Activated CD4-positive, alpha-beta T cell treated with anti-CD3 and anti-CD28 coated beads, Interleukin-2, amount 50 U/mL, for 4 hours (primary cell): ENCODE data around the gene SUGCT.
"Not testable (repeated sequence)": the region's sequence is repeated elsewhere in the genome, so short reads cannot be mapped to it uniquely, and the experiment has no call there.

Experiments
- DNase-seq, 2 experiments: peaks; one replicate each; pipeline ENCODE4 v3.0.0-alpha.2; 2020

The SUGCT gene

GRCh38 chr7:40584667-40585433 is 450.0 kb downstream of the SUGCT start:
- no peak for DNase-seq

DNA sequence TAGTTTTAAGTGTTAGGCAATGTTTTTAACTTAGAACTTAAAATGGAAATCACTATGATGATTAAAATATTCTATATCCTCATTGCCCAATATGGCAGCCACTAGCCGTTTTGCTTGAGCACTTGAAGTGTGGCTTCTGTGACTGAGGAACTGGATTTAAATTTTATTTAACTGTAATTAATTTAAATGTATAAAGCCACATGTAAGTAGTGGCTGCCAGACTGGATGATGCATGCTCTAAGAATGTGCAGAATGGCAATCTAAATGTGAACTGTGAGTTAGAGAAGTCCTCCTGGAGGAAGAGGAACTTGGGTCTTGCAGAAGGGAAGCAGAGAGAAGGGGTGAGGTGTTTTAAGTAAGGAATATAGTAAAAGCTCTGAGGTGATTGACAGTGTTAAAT is 451.4 kb downstream of the SUGCT start:
- DNase-seq: no peak

- no peak for DNase-seq
These were observed 452.6 kb downstream of the SUGCT start for GRCh38 chr7:40587419-40587818.

GRCh38 chr7:40595129-40595528 is 460.3 kb downstream of the SUGCT start:
- DNase-seq: no peak

DNA sequence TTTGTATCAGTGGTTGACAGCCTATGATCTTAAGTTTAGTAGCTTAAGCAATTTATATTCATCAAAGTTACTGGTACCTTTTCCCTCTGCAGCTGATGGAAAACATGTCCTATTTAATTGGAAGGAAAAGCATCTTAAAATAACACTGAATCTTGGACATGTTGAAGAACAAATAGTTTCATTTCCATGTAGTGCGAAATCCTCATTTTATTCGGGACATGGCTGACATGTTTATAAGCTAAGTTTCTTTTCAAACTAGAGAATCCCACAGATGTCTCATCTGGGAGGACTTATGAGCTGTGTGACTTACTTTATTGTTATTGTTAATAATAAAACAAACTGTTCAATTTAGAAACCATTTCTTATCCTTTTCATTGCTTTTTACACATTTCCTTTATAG is 461.0 kb downstream of the SUGCT start:
- DNase-seq: no peak

DNA sequence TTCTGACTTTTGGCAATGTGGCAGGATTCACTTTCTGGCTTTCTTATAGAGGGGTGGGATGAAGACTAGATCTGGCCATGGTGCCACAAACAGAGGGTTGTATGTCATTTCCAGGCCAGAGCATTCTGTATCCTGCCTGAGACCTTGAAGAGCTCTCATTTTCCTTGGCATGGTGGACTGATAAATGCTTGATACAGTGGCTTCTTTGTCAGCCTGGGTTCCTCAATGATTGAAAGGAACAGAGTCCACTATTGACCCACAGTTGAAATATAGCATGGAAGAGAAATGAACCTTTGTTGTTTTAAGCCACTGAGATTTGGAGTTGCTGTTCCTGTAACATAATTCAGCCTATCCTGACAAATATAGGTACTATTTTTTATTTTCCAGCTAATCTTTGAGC is 462.7 kb downstream of the SUGCT start:
- no peak for DNase-seq

- DNase-seq: no peak
These were observed 464.1 kb downstream of the SUGCT start for GRCh38 chr7:40598915-40599314.

DNA sequence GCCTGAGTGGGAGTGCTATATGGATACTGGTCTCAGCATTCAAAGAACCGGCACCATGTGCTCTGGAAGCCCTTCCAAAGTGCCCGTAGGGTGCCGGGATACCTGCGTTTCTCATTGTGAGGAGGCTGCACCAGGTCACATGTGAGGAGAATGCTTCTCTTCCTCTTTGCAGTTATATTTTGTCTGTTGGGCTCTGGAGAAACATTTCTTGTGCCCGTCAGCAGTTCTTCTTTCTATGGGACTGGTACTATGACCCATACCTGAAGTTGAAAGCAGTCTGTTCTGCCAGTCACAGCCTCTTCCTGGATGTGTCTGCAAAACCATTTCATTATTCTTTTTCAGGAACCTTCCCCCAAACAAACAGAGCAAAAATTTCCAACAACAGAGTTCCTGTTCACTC is 465.0 kb downstream of the SUGCT start:
- no peak for DNase-seq

GRCh38 chr7:40602351-40602750 is 467.5 kb downstream of the SUGCT start:
- DNase-seq: not testable (repeated sequence)

- DNase-seq: no peak
These were observed 470.0 kb downstream of the SUGCT start for GRCh38 chr7:40604601-40605438.

DNA sequence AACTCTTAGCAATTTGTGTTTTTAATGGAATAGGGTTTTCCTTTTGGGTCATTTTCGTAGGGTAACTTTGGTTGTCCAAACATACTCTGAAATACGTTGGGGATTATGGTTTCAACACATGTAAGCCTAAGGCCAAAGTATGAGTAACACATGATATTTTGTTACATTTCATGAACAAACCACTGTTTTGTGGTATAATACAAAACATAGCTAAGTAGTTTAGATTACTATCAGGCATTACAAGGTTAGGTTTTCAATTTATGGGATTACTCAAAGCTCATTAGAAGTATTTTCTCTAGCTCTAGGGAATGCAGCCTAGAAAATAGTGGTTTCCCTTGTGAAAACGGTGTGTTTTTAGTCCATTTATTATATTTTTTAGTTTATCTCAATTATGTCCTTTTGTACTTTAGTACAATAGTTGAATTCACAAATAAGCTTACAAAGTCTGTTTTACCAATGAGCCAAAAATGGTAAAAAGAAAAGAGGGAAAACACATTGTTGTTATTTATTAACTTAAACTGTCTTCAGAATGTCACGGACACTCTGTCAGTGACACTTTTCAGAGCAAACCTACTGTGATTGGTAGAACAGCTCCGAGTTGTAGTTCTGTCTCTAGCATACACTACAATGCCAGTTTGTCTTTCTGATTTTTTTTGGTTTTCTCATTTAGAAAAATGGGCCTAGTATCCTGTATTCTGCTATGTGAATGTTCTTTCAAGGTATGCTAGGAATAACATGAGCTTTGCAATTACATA is 473.7 kb downstream of the SUGCT start:
- DNase-seq: no peak

GRCh38 chr7:40610461-40610860 is 475.7 kb downstream of the SUGCT start:
- no peak for DNase-seq

DNA sequence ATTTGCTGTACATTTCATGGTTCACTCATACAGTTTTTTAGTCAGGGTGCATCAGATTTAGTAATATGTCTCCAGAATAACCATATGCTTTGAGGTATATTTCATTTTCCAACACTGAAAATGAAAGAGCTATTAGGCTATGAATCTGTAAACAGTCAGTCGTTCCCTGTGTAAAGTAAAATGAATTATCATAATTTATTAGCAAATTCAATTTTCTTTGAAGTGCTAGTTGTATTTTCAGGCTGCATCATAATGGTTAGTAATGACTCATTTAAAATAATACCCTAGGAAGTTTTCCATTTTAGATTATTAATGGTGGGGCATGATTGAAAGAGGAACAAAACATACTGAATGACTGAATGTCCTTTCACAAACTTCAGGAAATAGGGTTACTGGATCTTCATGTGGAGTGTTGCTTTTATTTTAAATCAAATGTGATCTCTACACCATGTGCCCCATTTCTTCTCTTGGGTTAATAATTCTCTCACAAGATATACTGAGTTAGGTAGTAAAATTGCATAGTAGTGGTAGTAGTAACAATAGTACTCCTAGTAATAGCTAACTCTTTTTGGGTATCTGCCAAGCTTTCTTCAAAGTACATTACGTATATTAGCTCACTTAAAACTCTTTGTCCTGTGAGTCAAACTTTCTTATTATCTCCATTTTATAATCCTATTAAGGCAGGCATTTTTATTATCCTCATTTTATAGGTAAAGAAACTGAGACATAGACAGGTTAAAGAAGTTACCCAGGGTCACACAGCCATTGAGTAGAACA is 476.5 kb downstream of the SUGCT start:
- no peak for DNase-seq

- DNase-seq: no peak
These were observed 477.5 kb downstream of the SUGCT start for GRCh38 chr7:40612298-40612697.

DNA sequence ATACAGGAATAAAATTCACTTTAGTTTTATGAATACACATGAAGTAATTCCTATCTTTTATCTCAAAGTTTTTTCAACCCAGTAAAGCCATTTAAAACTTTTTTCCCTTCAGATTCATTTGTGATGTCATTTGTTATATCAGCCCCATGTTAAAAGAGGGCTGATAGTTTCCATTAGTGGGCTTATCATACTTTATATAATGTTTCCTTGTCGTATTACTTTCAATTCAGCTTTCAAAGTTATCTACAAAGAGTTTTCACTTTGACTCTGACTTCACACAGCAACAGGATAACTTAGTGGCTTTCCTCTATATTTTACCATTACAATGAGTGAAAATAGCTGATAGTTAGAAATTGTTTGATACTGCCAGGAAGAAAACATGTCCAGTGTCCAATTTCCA is 484.8 kb downstream of the SUGCT start:
- no peak for DNase-seq

GRCh38 chr7:40621592-40621998 is 486.8 kb downstream of the SUGCT start:
- DNase-seq: no peak

DNA sequence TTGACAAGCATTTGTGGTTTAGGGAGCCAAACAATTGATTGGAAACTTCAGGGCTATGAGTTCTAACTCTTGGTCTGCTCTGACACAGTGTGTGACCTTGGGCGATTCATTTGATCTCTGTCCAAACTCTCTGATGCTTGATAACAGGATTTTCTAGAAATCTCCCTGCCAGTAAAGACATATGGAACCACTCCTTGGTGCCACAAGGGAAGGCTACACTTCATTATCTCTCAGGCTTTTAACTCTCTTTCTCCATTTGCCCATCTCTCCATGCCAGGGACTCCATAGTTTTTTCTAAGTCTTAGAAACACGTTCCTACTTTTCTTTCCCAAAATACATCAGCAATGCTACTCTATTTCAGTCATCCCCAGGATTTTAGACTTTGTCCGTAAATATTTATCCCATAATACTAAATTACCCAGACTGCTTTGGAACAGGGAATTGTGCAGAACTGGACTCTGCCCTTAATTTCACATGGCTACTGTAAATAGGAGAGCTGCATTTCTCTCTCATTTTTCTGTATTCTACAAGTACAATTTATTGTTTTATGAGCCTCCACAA is 488.2 kb downstream of the SUGCT start:
- no peak for DNase-seq

- DNase-seq: no peak
These were observed 489.1 kb downstream of the SUGCT start for GRCh38 chr7:40623863-40624262.

GRCh38 chr7:40627361-40627760 is 492.6 kb downstream of the SUGCT start:
- not testable (repeated sequence) for DNase-seq

- no peak for DNase-seq
These were observed 495.1 kb downstream of the SUGCT start for GRCh38 chr7:40629891-40630290.

GRCh38 chr7:40634118-40634517 is 499.3 kb downstream of the SUGCT start:
- no peak for DNase-seq
